IPS-18c (cell line): ENCODE measurements around the gene MYOCD.

Experiments
- H3K4me3 ChIP-seq: 2 replicates; pipeline ENCODE4 v1.7.0; 2013; ENCODE audit warnings: low read depth, mild to moderate bottlenecking, low read length, moderate library complexity; ENCODE audit not compliant: insufficient read depth
- H3K9me3 ChIP-seq: one replicate; pipeline ENCODE4 v1.6.1; 2013; ENCODE audit warnings: mild to moderate bottlenecking, low read length, moderate library complexity; ENCODE audit not compliant: control insufficient read depth, insufficient read depth

MYOCD gene

GRCh38 chr17:12789075-12789480, 123.4 kb downstream of the MYOCD start:
- no peaks in the 10 kb centered on the region for H3K9me3 ChIP-seq
- peak overlapping the region; percentile 85 for H3K4me3 ChIP-seq

DNA sequence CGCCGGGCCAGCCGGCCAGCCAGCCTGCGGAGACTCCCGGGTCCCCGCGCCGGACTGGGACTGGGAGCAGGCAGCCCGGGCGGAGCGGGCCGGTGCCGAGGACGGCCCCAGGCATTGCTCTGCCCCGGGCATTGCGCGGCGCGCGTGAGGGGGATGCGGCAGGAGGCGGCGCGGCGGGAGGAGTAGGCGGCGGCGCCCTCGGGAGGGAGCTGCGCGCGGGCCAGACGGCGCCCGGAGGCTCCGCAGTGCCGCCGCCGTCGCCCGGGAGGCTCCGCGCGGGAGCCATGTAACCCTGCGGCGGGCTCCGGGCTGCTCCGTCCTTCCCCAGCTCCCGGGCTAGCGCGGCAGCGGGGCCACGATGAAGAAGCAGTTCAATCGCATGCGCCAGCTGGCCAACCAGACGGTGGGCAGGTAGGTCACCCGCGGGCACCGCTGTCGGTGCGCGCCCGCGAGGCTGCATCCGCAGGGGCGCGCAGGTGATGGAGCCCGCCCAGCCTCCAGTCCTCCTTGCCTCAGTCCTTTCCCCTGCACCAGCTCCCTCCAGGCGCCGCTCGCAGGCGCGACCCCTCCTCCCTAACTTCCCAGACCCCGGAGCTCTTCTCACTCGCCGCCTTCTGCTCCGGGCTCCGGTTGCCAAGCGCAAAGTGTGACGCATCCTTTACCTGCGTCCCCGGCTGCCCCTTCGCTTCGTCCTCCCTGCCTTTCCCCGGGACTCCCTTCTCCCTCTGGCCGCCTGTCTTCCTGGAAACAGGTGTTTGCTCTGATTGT, 124.0 kb downstream of the MYOCD start, which contains the start of gene ARHGAP44:
Gene ARHGAP44 (plus strand): TSS at position 18 of the 768 bp plus-strand sequence. CDS start 341 bp downstream, at position 359.
- Histone ChIP-seq H3K4me3 (peak within 1 kb of the TSS; percentile 85), H3K9me3 (no peaks in the 10 kb centered on the region)

DNA sequence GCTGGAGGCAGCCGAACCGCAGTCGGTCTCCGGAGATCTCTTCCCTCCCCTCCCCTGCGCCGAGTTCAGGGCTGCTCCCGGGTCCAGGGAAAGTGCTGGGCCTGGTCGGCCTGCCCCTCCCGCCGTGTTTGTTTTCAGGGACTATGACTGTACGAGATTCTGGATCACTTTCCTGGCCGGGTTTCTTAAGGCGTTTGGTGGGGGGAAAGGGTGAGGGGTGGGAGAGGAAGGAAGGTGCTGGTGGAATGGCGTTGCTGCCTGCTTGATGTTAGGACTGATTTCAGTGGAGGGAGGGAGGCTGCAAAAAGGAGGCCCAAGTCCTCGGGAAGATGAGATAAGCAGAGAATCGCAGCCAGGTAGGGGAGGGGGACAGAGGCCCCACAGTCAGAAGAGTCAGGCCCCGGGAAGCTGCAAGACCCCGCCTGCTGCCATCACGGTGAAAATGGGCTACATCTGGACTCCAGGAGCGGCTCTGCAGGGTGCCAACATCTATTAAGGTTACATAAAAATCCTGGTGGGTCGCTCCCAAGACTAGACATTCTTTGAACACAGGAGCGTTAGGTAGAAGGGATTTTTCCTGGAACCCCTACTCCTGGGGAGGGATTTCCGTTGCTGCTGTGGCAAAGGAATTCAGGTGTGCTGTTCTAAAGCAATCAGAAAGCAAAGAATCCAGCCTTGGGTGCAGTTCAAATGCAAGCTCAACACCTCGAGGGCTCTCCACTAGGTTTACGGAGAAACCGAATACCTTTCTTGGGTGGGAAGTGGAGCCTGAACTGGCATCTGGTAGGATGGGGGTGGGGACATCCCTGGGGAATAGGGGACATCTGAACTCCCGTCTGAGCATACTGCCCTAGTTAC, 124.8 kb downstream of the MYOCD start:
- Histone ChIP-seq H3K4me3 (peak overlapping the region; percentile 85), H3K9me3 (no peaks in the 10 kb centered on the region)

DNA sequence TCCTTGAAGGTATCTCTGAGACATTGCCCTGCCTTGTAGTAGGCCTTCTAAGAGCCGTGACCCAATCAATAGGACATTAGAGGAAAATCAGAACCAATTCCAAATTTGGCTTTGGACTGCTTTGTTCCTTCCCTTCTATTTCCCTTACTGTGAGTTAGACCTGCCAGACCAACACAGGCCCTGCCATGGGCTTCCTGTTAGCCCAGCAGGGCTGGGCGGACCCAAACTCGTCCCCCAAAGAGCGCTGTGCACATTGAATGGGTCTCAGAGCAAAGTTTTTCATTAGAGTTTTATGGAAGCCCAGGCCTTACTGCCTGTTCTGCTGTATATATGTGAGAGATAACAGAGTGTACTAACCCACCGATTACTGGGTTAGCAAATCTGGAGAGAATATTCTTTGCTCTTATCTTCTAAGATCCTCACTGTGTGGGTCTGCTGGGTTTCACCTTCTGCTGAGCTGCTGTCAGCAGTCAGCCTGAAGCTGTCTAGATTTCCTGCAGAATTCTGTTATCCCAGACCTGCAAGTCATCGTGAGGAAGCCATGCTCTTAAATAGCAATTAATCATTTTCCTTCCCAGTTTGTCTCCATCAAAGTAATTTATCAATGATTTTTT, 129.3 kb downstream of the MYOCD start:
- Histone ChIP-seq H3K4me3 (no peak overlapping the region), H3K9me3 (no peaks in the 10 kb centered on the region)

DNA sequence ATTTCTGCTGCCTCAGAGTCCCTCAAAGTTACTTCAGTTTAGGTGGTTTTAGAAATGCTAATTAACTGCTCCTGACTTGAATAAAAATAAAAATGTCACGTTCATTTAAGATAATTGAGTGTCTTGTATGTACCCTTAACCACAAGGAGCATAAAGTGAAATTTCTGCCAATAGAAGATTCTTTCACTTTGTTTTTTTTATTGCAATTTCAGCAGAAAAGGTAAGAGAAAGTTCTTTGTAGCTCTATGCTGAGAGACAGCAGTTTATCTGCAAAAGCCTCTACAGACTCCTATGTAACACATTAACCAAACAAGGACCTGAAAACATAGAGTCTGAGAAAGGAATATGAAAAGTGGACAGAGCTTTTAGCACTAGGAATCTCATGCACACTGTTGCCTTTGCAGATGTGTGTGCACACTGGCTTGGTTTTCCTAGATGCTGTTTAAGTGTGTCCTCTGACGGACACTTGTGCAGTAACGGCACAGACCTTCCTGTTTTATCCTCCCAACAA, 135.2 kb downstream of the MYOCD start:
- no peak overlapping the region for H3K4me3 ChIP-seq
- no peaks in the 10 kb centered on the region for H3K9me3 ChIP-seq

GRCh38 chr17:12806630-12807029, 140.9 kb downstream of the MYOCD start:
- Histone ChIP-seq H3K4me3 (no peak overlapping the region), H3K9me3 (peaks cover 10% of the 10 kb centered on the region)

GRCh38 chr17:12808723-12809122, 143.0 kb downstream of the MYOCD start:
- Histone ChIP-seq H3K4me3 (no peak overlapping the region), H3K9me3 (peaks cover 10% of the 10 kb centered on the region)

DNA sequence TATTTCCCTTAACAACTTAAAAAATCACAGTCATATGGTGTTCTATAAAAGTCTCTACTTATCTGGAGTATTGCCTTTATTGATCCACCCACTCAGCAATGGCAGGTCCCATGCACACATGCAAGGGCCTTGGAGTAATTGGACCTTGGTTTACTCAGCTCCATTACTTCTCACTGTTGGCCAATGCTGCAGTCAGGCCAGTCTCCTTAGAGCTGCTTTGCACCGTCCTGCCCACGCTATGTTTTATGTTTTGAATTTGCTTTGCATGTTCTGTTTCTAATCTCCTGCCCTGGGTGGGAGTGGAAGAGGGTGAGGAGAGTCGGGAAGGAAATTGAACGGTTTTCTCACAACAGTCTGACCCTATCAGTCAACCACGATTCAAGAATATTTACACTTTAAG, 147.2 kb downstream of the MYOCD start:
- Histone ChIP-seq H3K4me3 (no peak overlapping the region), H3K9me3 (peaks cover 9% of the 10 kb centered on the region)

GRCh38 chr17:12813664-12814063, 148.0 kb downstream of the MYOCD start:
- Histone ChIP-seq H3K4me3 (no peak overlapping the region), H3K9me3 (peaks cover 2% of the 10 kb centered on the region)

DNA sequence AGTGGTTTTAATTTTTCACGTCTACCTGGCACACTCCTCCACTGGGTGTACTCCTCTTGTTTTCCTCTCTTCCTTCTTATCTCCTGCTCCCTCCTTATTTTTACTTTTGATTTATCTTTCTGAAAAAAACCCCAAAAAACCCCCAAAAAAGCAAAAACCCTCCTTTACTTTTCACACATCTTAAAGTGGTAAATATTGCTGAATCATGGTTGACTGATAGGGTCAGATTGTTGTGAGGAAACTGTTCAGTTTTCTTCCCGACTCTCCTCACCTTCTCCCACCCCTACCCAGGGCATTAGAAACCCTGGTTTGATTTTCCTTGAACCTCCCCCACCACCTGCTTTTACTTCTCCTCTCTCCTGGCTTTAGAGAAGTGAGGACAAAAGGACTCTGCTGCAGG, 149.0 kb downstream of the MYOCD start:
- no peak overlapping the region for H3K4me3 ChIP-seq
- no peaks in the 10 kb centered on the region for H3K9me3 ChIP-seq

- Histone ChIP-seq H3K9me3 (no peaks in the 10 kb centered on the region), H3K4me3 (no peak overlapping the region)
These were observed 150.0 kb downstream of the MYOCD start for GRCh38 chr17:12815642-12816141.
